Measurements from ENCODE around the gene EXD3. TPM values are rescaled to one million over a fixed set of nuclear protein-coding genes. Genes with fewer than 3 reads are reported as not detected.
"Not testable (repeated sequence)": the region's sequence is repeated elsewhere in the genome, so short reads cannot be mapped to it uniquely, and the experiment has no call there.

Gene EXD3
- total RNA-seq, 4 donors from 2014 or later = 13.8 to 25.7 (median 17.7) TPM

DNA sequence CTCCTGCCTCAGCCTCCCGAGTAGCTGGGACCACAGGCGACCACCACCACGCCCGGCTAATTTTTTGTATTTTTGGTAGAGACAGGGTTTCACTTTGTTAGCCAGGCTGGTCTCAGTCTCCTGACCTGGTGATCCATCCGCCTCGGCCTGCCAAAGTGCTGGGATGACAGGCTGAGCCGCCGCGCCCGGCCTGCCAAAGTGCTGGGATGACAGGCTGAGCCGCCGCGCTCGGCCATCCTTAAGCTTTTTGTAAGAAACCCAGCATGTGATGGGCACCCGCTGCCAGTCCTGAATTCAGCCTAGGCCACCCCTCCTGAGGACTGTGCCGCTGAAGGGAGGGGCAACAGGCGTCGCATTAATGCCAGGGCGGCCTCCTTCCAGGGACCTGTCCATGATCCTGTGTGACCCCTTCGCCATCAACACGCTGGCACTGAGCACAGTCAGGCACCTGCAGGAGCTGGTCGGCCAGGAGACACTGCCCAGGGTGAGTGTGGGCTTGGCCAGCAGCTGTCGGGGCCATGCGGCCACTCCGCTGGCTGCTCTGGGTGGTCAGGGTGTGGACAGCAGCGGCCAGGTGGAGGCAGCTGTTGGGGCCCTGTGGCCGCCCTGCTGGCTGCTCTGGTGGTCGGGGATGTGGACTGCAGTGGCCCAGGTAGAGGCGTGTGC is 157.3 kb downstream of the EXD3 start:
- DNase-seq (ENCODE audit: low spot score in 2 of 2) = no peak
- WGBS, 2 donors = 92 to 93% methylated on average over 23 to 29 of the region's 29 CpGs
- intact Hi-C loops (cut with DNase I; ENCODE audit: low total_unique reads) = no loop called here

DNA sequence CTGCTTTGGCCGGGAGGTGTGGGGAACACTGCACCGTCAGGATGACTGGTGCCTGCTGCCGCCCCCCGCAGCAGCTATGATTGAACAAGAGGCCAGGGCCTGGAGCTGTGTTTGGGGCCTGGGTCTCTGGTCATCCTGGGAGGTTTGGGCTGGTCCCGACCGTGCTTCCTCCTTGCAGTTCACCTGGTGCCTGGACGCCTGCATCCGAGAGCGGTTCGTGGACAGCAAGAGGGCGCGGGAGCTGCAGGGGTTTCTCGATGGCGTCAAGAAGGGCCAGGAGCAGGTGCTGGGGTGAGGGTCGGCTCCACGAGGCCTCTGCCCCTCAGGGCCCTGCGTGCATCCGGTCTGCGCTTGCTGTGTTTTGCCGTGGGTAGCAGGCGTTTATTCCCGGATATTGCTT is 158.9 kb downstream of the EXD3 start:
- DNase-seq (ENCODE audit: low spot score in 2 of 2) = no peak
- intact Hi-C loops (cut with DNase I; ENCODE audit: low total_unique reads) = no loop called here
- TF ChIP-seq POLR2A (IDR thresholded peaks at IDR 0.05) = no peak
- TF ChIP-seq, protein P1, sequence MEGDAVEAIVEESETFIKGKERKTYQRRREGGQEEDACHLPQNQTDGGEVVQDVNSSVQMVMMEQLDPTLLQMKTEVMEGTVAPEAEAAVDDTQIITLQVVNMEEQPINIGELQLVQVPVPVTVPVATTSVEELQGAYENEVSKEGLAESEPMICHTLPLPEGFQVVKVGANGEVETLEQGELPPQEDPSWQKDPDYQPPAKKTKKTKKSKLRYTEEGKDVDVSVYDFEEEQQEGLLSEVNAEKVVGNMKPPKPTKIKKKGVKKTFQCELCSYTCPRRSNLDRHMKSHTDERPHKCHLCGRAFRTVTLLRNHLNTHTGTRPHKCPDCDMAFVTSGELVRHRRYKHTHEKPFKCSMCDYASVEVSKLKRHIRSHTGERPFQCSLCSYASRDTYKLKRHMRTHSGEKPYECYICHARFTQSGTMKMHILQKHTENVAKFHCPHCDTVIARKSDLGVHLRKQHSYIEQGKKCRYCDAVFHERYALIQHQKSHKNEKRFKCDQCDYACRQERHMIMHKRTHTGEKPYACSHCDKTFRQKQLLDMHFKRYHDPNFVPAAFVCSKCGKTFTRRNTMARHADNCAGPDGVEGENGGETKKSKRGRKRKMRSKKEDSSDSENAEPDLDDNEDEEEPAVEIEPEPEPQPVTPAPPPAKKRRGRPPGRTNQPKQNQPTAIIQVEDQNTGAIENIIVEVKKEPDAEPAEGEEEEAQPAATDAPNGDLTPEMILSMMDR (IDR thresholded peaks at IDR 0.05) = no peak
- 92 to 94% methylated on average over 18 to 22 of the region's 22 CpGs for WGBS, 2 donors
- no peak overlapping the region for H3K4me3 ChIP-seq (ENCODE audit: low read depth, poor library complexity, severe bottlenecking)

More for the DNA sequence above, 157.3 kb downstream of the EXD3 start:
- TF ChIP-seq, protein P1 (IDR thresholded peaks at IDR 0.05) = no peak
- no peak for TF ChIP-seq POLR2A (IDR thresholded peaks at IDR 0.05)
- H3K4me3 ChIP-seq (ENCODE audit: low read depth, poor library complexity, severe bottlenecking) = no peak overlapping the region

DNA sequence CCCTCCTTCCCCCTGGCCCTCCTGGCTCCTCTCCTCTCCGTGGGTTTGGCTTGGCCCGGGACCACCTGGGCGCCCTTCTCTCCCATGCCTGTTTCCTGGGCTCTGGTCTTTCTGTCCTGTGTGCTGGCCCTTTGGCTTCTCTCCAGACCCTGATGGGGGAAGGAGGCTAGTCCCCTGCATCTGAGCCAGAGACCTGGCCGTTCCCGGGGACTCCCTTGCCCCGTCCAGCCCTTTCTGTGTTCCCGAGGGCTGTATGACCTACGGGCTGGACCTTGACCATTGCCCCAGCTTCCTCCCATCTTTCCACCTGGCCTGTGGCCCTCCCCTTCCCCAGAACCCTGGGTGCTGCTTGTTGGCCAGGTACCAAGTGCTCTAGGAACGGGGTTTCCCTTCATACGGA is 159.5 kb downstream of the EXD3 start:
- no peak for DNase-seq (ENCODE audit: low spot score in 2 of 2)
- intact Hi-C loops (cut with DNase I; ENCODE audit: low total_unique reads) = no loop called here
- 82 to 86% methylated on average over 10 of the region's 10 CpGs for WGBS, 2 donors
- H3K4me3 ChIP-seq (ENCODE audit: low read depth, poor library complexity, severe bottlenecking) = no peak overlapping the region
- TF ChIP-seq, protein P1 (IDR thresholded peaks at IDR 0.05) = no peak
- no peak for TF ChIP-seq POLR2A (IDR thresholded peaks at IDR 0.05)

DNA sequence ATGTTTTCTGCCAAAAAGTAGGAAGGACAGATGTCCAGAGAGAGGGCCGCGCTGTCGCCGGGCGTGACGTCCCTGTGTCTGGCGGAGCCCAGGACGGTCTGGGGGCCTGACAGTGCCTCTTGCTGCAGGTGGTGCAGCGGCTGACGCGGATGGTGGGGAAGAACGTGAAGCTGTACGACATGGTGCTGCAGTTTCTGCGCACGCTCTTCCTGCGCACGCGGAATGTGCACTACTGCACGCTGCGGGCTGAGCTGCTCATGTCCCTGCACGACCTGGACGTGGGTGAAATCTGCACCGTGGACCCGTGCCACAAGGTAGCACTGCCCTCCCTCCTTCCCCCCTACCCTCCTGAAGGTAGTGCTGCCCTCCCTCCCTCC is 160.1 kb downstream of the EXD3 start:
- WGBS, 2 donors = 86 to 90% methylated on average over 24 of the region's 24 CpGs
- intact Hi-C loops (cut with DNase I; ENCODE audit: low total_unique reads) = no loop called here
- DNase-seq (ENCODE audit: low spot score in 2 of 2) = no peak
- no peak overlapping the region for H3K4me3 ChIP-seq (ENCODE audit: low read depth, poor library complexity, severe bottlenecking)
- TF ChIP-seq, protein P1 (IDR thresholded peaks at IDR 0.05) = no peak
- no peak for TF ChIP-seq POLR2A (IDR thresholded peaks at IDR 0.05)

DNA sequence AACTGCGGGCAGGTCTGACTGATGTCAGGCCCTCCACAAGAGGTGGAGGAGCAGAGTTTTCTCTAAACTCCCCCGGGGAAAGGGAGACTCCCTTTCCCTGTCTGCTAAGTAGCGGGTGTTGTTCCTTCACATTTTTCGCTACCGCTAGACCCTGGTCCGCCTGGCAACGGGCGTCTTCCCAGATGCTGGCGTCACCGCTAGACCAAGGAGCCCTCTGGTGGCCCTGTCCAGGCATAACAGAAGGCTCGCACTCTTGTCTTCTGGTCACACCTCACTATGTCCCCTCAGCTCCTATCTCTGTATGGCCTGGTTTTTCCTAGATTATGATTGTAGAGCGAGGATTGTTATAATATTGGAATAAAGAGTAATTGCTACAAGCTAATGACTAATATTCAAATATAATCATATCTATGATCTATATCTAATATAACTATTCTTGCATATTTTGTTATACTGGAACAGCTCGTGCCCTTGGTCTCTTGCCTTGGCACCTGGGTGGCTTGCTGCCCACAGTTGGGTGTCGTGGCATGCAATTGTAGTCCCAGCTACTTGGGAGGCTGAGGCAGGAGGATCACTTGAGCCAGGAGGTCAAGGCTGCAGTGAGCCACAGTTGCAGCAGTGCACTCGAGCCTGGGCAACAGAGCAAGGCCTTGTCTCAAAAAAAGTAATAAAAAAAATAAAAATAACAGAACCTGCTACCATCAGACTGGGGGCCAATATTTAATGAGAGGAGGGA is 160.6 kb downstream of the EXD3 start:
- WGBS, 2 donors = 46 to 55% methylated on average over 7 to 10 of the region's 15 CpGs
- intact Hi-C loops (cut with DNase I; ENCODE audit: low total_unique reads); DNase-seq (ENCODE audit: low spot score in 2 of 2): not testable (repeated sequence)

More for the DNA sequence above, 160.6 kb downstream of the EXD3 start:
- H3K4me3 ChIP-seq (ENCODE audit: low read depth, poor library complexity, severe bottlenecking) = not testable (repeated sequence)

Small RNA genes lying within 50 kb of the gene (microRNA-seq; reads per million reads assigned to microRNA genes)
- 0 to 0.68 reads per million in 2 donors for gene MIR7114 (ENCODE audit: borderline number of aligned reads in 1 of 2, borderline replicate concordance in 2 of 2)

Other genes starting within 250 kb of the EXD3 start
- 10 to 100 TPM; 26.2 to 69.3 (median 30.5) TPM for gene ANAPC2, start 234.6 kb downstream of the EXD3 start, total RNA-seq
- gene SSNA1, start 234.5 kb downstream of the EXD3 start, total RNA-seq = 100 to 1,000 TPM in 2 of 4 donors, 10 to 100 TPM in 2; 79.2 to 112 (median 93.1) TPM
- 10 to 100 TPM; 27.6 to 34.2 (median 29.1) TPM for gene TPRN, start 222.4 kb downstream of the EXD3 start, total RNA-seq
- 10 to 100 TPM; 45.7 to 60.7 (median 49.4) TPM for gene TMEM203, start 217.5 kb downstream of the EXD3 start, total RNA-seq
- 10 to 100 TPM in 3 of 4 donors, 1 to 10 TPM in 1; 8.1 to 18.6 (median 11.6) TPM for gene NDOR1, start 217.5 kb downstream of the EXD3 start, total RNA-seq
- 10 to 100 TPM in 1 of 4 donors, 1 to 10 TPM in 3; 3.7 to 10.2 (median 5.5) TPM for gene RNF208, start 200.9 kb downstream of the EXD3 start, total RNA-seq
- 100 to 1,000 TPM in 1 of 4 donors, 10 to 100 TPM in 3; 40.2 to 119 (median 67.6) TPM for gene CYSRT1, start 198.0 kb downstream of the EXD3 start, total RNA-seq
- 1 to 10 TPM in 2 of 4 donors, under 1 TPM in 1, not detected in 1; 0.25 to 3.2 (median 2.4) TPM for gene RNF224, start 195.7 kb downstream of the EXD3 start, total RNA-seq
- 1 to 10 TPM in 1 of 4 donors, not detected in 3; 1.6 TPM for gene SLC34A3, start 192.3 kb downstream of the EXD3 start, total RNA-seq
- 100 to 1,000 TPM; 317 to 604 (median 408) TPM for gene TUBB4B, start 181.9 kb downstream of the EXD3 start, total RNA-seq
- not detected for gene STPG3, start 171.9 kb downstream of the EXD3 start, total RNA-seq
- gene NELFB, start 167.8 kb downstream of the EXD3 start, total RNA-seq = 10 to 100 TPM; 40.7 to 52.7 (median 49.9) TPM
- gene TOR4A, start 145.4 kb downstream of the EXD3 start, total RNA-seq = 1 to 10 TPM; 4.9 to 7.4 (median 5.6) TPM
- 10 to 100 TPM; 28.5 to 49.2 (median 41.0) TPM for gene NRARP, start 120.9 kb downstream of the EXD3 start, total RNA-seq
- 1 to 10 TPM; 3.1 to 5.6 (median 4.4) TPM for gene NOXA1, start 231 bp upstream of the EXD3 start, total RNA-seq
- not detected for gene ENTPD8, start 18.2 kb upstream of the EXD3 start, total RNA-seq
- gene NSMF, start 36.2 kb upstream of the EXD3 start, total RNA-seq = 10 to 100 TPM; 18.6 to 41.8 (median 24.3) TPM
- 10 to 100 TPM; 24.1 to 44.3 (median 28.2) TPM for gene PNPLA7, start 127.2 kb upstream of the EXD3 start, total RNA-seq
- 10 to 100 TPM; 54.6 to 61.8 (median 58.5) TPM for gene MRPL41, start 128.7 kb upstream of the EXD3 start, total RNA-seq
- 10 to 100 TPM; 27.5 to 46.0 (median 34.7) TPM for gene DPH7, start 155.8 kb upstream of the EXD3 start, total RNA-seq
- gene ZMYND19, start 167.3 kb upstream of the EXD3 start, total RNA-seq = 10 to 100 TPM; 26.1 to 40.5 (median 38.1) TPM
- 100 to 1,000 TPM in 2 of 4 donors, 10 to 100 TPM in 2; 69.4 to 161 (median 91.9) TPM for gene ARRDC1, start 182.5 kb upstream of the EXD3 start, total RNA-seq
- 100 to 1,000 TPM in 1 of 4 donors, 10 to 100 TPM in 3; 64.2 to 128 (median 73.2) TPM for gene EHMT1, start 195.8 kb upstream of the EXD3 start, total RNA-seq